ENCODE data around the gene BIRC6.

DNA sequence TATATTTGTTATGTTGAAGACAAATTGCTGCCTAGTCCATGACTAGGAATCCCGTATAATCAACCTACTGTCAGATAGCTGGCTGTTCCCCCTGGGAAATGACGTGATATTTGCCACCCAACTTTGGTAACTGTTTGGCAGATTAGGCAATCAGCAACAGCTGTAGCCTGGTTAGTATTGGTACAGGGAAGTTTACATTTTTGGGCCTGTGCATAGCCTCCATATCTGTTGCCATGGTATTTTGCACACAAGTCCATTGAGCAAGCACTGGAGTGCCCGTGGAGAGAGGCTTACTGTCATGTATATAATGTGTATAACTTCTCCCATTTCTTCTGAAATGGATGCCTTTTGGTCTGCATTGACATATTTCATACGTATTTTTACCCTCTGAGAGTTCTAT, 27.7 kb downstream of the BIRC6 start:
- TF ChIP-seq, protein P1, sequence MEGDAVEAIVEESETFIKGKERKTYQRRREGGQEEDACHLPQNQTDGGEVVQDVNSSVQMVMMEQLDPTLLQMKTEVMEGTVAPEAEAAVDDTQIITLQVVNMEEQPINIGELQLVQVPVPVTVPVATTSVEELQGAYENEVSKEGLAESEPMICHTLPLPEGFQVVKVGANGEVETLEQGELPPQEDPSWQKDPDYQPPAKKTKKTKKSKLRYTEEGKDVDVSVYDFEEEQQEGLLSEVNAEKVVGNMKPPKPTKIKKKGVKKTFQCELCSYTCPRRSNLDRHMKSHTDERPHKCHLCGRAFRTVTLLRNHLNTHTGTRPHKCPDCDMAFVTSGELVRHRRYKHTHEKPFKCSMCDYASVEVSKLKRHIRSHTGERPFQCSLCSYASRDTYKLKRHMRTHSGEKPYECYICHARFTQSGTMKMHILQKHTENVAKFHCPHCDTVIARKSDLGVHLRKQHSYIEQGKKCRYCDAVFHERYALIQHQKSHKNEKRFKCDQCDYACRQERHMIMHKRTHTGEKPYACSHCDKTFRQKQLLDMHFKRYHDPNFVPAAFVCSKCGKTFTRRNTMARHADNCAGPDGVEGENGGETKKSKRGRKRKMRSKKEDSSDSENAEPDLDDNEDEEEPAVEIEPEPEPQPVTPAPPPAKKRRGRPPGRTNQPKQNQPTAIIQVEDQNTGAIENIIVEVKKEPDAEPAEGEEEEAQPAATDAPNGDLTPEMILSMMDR (IDR thresholded peaks at IDR 0.05) = no peak
- no peak for TF ChIP-seq POLR2A (IDR thresholded peaks at IDR 0.05)

Measured in testis (tissue), 2 donors.